ENCODE results near the gene HDAC5.

The HDAC5 gene

GRCh38 chr17:44087319-44087718, 36.1 kb downstream of the HDAC5 start:
- Histone ChIP-seq H3K9ac (ENCODE audit: low read length) (no peak overlapping the region), H3K9me3 (ENCODE audit: control insufficient read depth, low read length) (no peaks in the 10 kb centered on the region), H3K27me3 (ENCODE audit: control insufficient read depth, insufficient read depth, low read length) (no peaks in the 10 kb centered on the region), H3K4me3 (ENCODE audit: low read length) (no peak overlapping the region), H3K4me1 (ENCODE audit: control insufficient read depth, insufficient read depth, low read length) (no peaks in the 10 kb centered on the region), H3K36me3 (ENCODE audit: control insufficient read depth, insufficient read depth, low read length) (peaks cover 7% of the 10 kb centered on the region)

- no peaks in the 10 kb centered on the region for H3K4me1 ChIP-seq (ENCODE audit: control insufficient read depth, insufficient read depth, low read length)
- H3K9ac ChIP-seq (ENCODE audit: low read length): no peak overlapping the region
- no peak overlapping the region for H3K4me3 ChIP-seq (ENCODE audit: low read length)
- peaks cover 4% of the 10 kb centered on the region for H3K36me3 ChIP-seq (ENCODE audit: control insufficient read depth, insufficient read depth, low read length)
- H3K9me3 ChIP-seq (ENCODE audit: control insufficient read depth, low read length): no peaks in the 10 kb centered on the region
- no peaks in the 10 kb centered on the region for H3K27me3 ChIP-seq (ENCODE audit: control insufficient read depth, insufficient read depth, low read length)
These were observed 36.8 kb downstream of the HDAC5 start for GRCh38 chr17:44086364-44087311.

GRCh38 chr17:44085908-44086307, 37.5 kb downstream of the HDAC5 start:
- Histone ChIP-seq H3K36me3 (ENCODE audit: control insufficient read depth, insufficient read depth, low read length) (peaks cover 4% of the 10 kb centered on the region), H3K9me3 (ENCODE audit: control insufficient read depth, low read length) (no peaks in the 10 kb centered on the region), H3K27me3 (ENCODE audit: control insufficient read depth, insufficient read depth, low read length) (no peaks in the 10 kb centered on the region), H3K4me3 (ENCODE audit: low read length) (no peak overlapping the region), H3K9ac (ENCODE audit: low read length) (no peak overlapping the region), H3K4me1 (ENCODE audit: control insufficient read depth, insufficient read depth, low read length) (no peaks in the 10 kb centered on the region)

GRCh38 chr17:44084921-44085320, 38.5 kb downstream of the HDAC5 start:
- H3K9me3 ChIP-seq (ENCODE audit: control insufficient read depth, low read length): no peaks in the 10 kb centered on the region
- no peak overlapping the region for H3K9ac ChIP-seq (ENCODE audit: low read length)
- H3K27me3 ChIP-seq (ENCODE audit: control insufficient read depth, insufficient read depth, low read length): no peaks in the 10 kb centered on the region
- peaks cover 4% of the 10 kb centered on the region for H3K36me3 ChIP-seq (ENCODE audit: control insufficient read depth, insufficient read depth, low read length)
- no peak overlapping the region for H3K4me3 ChIP-seq (ENCODE audit: low read length)
- no peaks in the 10 kb centered on the region for H3K4me1 ChIP-seq (ENCODE audit: control insufficient read depth, insufficient read depth, low read length)

GRCh38 chr17:44084131-44084538, 39.3 kb downstream of the HDAC5 start:
- H3K4me3 ChIP-seq (ENCODE audit: low read length): no peak overlapping the region
- no peak overlapping the region for H3K9ac ChIP-seq (ENCODE audit: low read length)
- H3K9me3 ChIP-seq (ENCODE audit: control insufficient read depth, low read length): no peaks in the 10 kb centered on the region
- peaks cover 4% of the 10 kb centered on the region for H3K36me3 ChIP-seq (ENCODE audit: control insufficient read depth, insufficient read depth, low read length)
- H3K27me3 ChIP-seq (ENCODE audit: control insufficient read depth, insufficient read depth, low read length): no peaks in the 10 kb centered on the region
- H3K4me1 ChIP-seq (ENCODE audit: control insufficient read depth, insufficient read depth, low read length): no peaks in the 10 kb centered on the region

- Histone ChIP-seq H3K27me3 (ENCODE audit: control insufficient read depth, insufficient read depth, low read length) (no peaks in the 10 kb centered on the region), H3K9me3 (ENCODE audit: control insufficient read depth, low read length) (no peaks in the 10 kb centered on the region), H3K36me3 (ENCODE audit: control insufficient read depth, insufficient read depth, low read length) (peaks cover 4% of the 10 kb centered on the region), H3K9ac (ENCODE audit: low read length) (no peak overlapping the region), H3K4me3 (ENCODE audit: low read length) (no peak overlapping the region), H3K4me1 (ENCODE audit: control insufficient read depth, insufficient read depth, low read length) (no peaks in the 10 kb centered on the region)
These were observed 40.1 kb downstream of the HDAC5 start for GRCh38 chr17:44083250-44083849.

- Histone ChIP-seq H3K4me1 (ENCODE audit: control insufficient read depth, insufficient read depth, low read length) (no peaks in the 10 kb centered on the region), H3K27me3 (ENCODE audit: control insufficient read depth, insufficient read depth, low read length) (no peaks in the 10 kb centered on the region), H3K36me3 (ENCODE audit: control insufficient read depth, insufficient read depth, low read length) (peaks cover 4% of the 10 kb centered on the region), H3K4me3 (ENCODE audit: low read length) (no peak overlapping the region), H3K9me3 (ENCODE audit: control insufficient read depth, low read length) (no peaks in the 10 kb centered on the region), H3K9ac (ENCODE audit: low read length) (no peak overlapping the region)
These were observed 41.0 kb downstream of the HDAC5 start for GRCh38 chr17:44082256-44082927.

- H3K36me3 ChIP-seq (ENCODE audit: control insufficient read depth, insufficient read depth, low read length): peaks cover 4% of the 10 kb centered on the region
- H3K9ac ChIP-seq (ENCODE audit: low read length): no peak overlapping the region
- no peaks in the 10 kb centered on the region for H3K4me1 ChIP-seq (ENCODE audit: control insufficient read depth, insufficient read depth, low read length)
- no peaks in the 10 kb centered on the region for H3K9me3 ChIP-seq (ENCODE audit: control insufficient read depth, low read length)
- no peak overlapping the region for H3K4me3 ChIP-seq (ENCODE audit: low read length)
- H3K27me3 ChIP-seq (ENCODE audit: control insufficient read depth, insufficient read depth, low read length): no peaks in the 10 kb centered on the region
These were observed 41.8 kb downstream of the HDAC5 start for GRCh38 chr17:44081681-44082080.

- Histone ChIP-seq H3K4me1 (ENCODE audit: control insufficient read depth, insufficient read depth, low read length) (no peaks in the 10 kb centered on the region), H3K9me3 (ENCODE audit: control insufficient read depth, low read length) (no peaks in the 10 kb centered on the region), H3K4me3 (ENCODE audit: low read length) (no peak overlapping the region), H3K36me3 (ENCODE audit: control insufficient read depth, insufficient read depth, low read length) (peaks cover 4% of the 10 kb centered on the region), H3K27me3 (ENCODE audit: control insufficient read depth, insufficient read depth, low read length) (no peaks in the 10 kb centered on the region), H3K9ac (ENCODE audit: low read length) (no peak overlapping the region)
These were observed 43.3 kb downstream of the HDAC5 start for GRCh38 chr17:44079877-44080821.

- Histone ChIP-seq H3K4me3 (ENCODE audit: low read length) (no peak overlapping the region), H3K27me3 (ENCODE audit: control insufficient read depth, insufficient read depth, low read length) (no peaks in the 10 kb centered on the region), H3K4me1 (ENCODE audit: control insufficient read depth, insufficient read depth, low read length) (no peaks in the 10 kb centered on the region), H3K9me3 (ENCODE audit: control insufficient read depth, low read length) (no peaks in the 10 kb centered on the region), H3K36me3 (ENCODE audit: control insufficient read depth, insufficient read depth, low read length) (peaks cover 4% of the 10 kb centered on the region), H3K9ac (ENCODE audit: low read length) (no peak overlapping the region)
These were observed 45.0 kb downstream of the HDAC5 start for GRCh38 chr17:44078412-44078811.

GRCh38 chr17:44077595-44077909, 45.9 kb downstream of the HDAC5 start:
- H3K4me3 ChIP-seq (ENCODE audit: low read length): no peak overlapping the region
- H3K9ac ChIP-seq (ENCODE audit: low read length): no peak overlapping the region
- H3K9me3 ChIP-seq (ENCODE audit: control insufficient read depth, low read length): no peaks in the 10 kb centered on the region
- H3K4me1 ChIP-seq (ENCODE audit: control insufficient read depth, insufficient read depth, low read length): no peaks in the 10 kb centered on the region
- no peaks in the 10 kb centered on the region for H3K27me3 ChIP-seq (ENCODE audit: control insufficient read depth, insufficient read depth, low read length)
- peaks cover 1% of the 10 kb centered on the region for H3K36me3 ChIP-seq (ENCODE audit: control insufficient read depth, insufficient read depth, low read length)

Data from mucosa of stomach (tissue), 1 donor.